ENCODE measurements around the gene PSMD13.

PSMD13 gene

GRCh38 chr11:299081-299891 lies 62.5 kb downstream of the PSMD13 start, which contains the start of gene IFITM5:
IFITM5 (minus strand) TSS chr11:299526; CDS start chr11:299490, 36 bp downstream.
- DNase-seq, result no peak

- DNase-seq, result no peak
Measured at GRCh38 chr11:299951-300735, 63.4 kb downstream of the PSMD13 start.
